MM.1S (cell line): ENCODE data around the gene CAPN8.

Experiments used
- DNase-seq: peaks from one replicate; pipeline ENCODE4 v3.0.0-alpha.2; 2015
- H2AFZ ChIP-seq: fragments of 300-600 bp; sonication (generic); 2 replicates; pipeline ENCODE4 v1.6.0; 2016; ENCODE audit warnings: antibody characterized with exemption, low read length
- H3F3A ChIP-seq: fragments of 300-600 bp; sonication (generic); 2 replicates; pipeline ENCODE4 v1.6.1; 2016; ENCODE audit warnings: mild to moderate bottlenecking, antibody characterized with exemption, low read length, moderate library complexity, mixed read lengths; ENCODE audit not compliant: insufficient read depth
- H3K27ac ChIP-seq: fragments of 300-600 bp; sonication (generic); 2 replicates; pipeline ENCODE4 v1.5.1; 2016; ENCODE audit warnings: mild to moderate bottlenecking, low read length
- H3K27me3 ChIP-seq: fragments of 300-600 bp; sonication (generic); replicated peaks from 2 replicates; pipeline ENCODE4 v1.6.0; 2016; ENCODE audit warnings: low read length; ENCODE audit not compliant: insufficient read depth
- H3K36me3 ChIP-seq: fragments of 300-600 bp; sonication (generic); replicated peaks from 2 replicates; pipeline ENCODE4 v1.6.1; 2016; ENCODE audit warnings: mild to moderate bottlenecking, low read length, mixed read lengths; ENCODE audit not compliant: insufficient read depth
- H3K4me1 ChIP-seq: fragments of 300-600 bp; sonication (generic); 2 replicates; pipeline ENCODE4 v1.6.1; 2016; ENCODE audit warnings: low read length, mixed read lengths
- H3K4me2 ChIP-seq: fragments of 300-600 bp; sonication (generic); 2 replicates; pipeline ENCODE4 v1.6.0; 2016; ENCODE audit warnings: low read depth, low read length
- H3K4me3 ChIP-seq: fragments of 300-600 bp; sonication (generic); 2 replicates; pipeline ENCODE4 v1.5.1; 2016; ENCODE audit warnings: low read length, mixed read lengths
- H3K79me2 ChIP-seq: fragments of 300-600 bp; sonication (generic); 2 replicates; pipeline ENCODE4 v1.6.1; 2016; ENCODE audit warnings: mixed run types, low read length, mixed read lengths
- H3K9ac ChIP-seq: fragments of 300-600 bp; sonication (generic); 2 replicates; pipeline ENCODE4 v1.6.1; 2016; ENCODE audit warnings: low read length, mixed read lengths
- H3K9me2 ChIP-seq: fragments of 300-600 bp; sonication (generic); replicated peaks from 2 replicates; pipeline ENCODE4 v1.6.1; 2016; ENCODE audit warnings: mild to moderate bottlenecking, low read length, mixed read lengths; ENCODE audit not compliant: insufficient read depth
- H3K9me3 ChIP-seq: fragments of 300-600 bp; sonication (generic); replicated peaks from 2 replicates; pipeline ENCODE4 v1.6.1; 2016; ENCODE audit warnings: mild to moderate bottlenecking, low read length, mixed read lengths; ENCODE audit not compliant: insufficient read depth
- H4K20me1 ChIP-seq: fragments of 300-600 bp; sonication (generic); 2 replicates; pipeline ENCODE4 v1.6.1; 2016; ENCODE audit warnings: mild to moderate bottlenecking, low read length, moderate library complexity, mixed read lengths; ENCODE audit not compliant: insufficient read depth
- CTCF ChIP-seq: fragments of 300-600 bp; sonication (generic); IDR thresholded peaks from 2 replicates; pipeline ENCODE4 v1.5.1; 2016; ENCODE audit warnings: antibody characterized with exemption, low read length, mixed read lengths
- EZH2 ChIP-seq: fragments of 300-600 bp; sonication (generic); optimal IDR thresholded peaks from 2 replicates; pipeline ENCODE3; 2017; ENCODE audit warnings: low read depth, mild to moderate bottlenecking, antibody characterized with exemption, low read length, mixed read lengths
- EZH2phosphoT487 ChIP-seq: fragments of 300-600 bp; sonication (generic); IDR thresholded peaks from 2 replicates; pipeline ENCODE4 v1.6.1; 2018; ENCODE audit warnings: antibody characterized with exemption, low read length

CAPN8 gene

DNA sequence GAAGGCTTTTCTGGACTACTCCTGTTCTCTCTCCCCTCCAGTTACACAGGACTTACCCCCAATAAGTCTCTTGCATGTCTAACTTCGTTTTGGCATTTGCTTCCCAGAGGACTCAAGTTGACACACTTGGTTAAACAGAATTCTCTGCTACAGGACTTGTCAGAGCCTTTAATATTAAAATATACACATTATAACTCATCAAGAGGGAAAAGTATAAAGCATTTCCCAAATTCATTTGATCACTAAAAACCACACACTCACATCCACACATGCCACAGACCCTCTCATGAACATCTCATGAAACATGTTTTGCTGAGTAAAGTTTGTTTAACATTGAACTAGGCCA, 38.1 kb upstream of the CAPN8 start:
- Histone ChIP-seq H3K4me2 (no peak overlapping the region), H4K20me1 (no peaks in the 10 kb centered on the region), H3K36me3 (no peaks in the 10 kb centered on the region), H3K9ac (no peak overlapping the region), H3K4me3 (no peak overlapping the region), H2AFZ (no peak overlapping the region), H3K9me2 (no peaks in the 10 kb centered on the region), H3K79me2 (no peaks in the 10 kb centered on the region), H3K9me3 (no peaks in the 10 kb centered on the region), H3K27ac (no peak overlapping the region), H3F3A (no peaks in the 10 kb centered on the region), H3K4me1 (no peaks in the 10 kb centered on the region), H3K27me3 (no peaks in the 10 kb centered on the region)
- TF ChIP-seq CTCF: no peak
- TF ChIP-seq EZH2phosphoT487: no peak
- no peak for TF ChIP-seq EZH2
- no peak for DNase-seq

DNA sequence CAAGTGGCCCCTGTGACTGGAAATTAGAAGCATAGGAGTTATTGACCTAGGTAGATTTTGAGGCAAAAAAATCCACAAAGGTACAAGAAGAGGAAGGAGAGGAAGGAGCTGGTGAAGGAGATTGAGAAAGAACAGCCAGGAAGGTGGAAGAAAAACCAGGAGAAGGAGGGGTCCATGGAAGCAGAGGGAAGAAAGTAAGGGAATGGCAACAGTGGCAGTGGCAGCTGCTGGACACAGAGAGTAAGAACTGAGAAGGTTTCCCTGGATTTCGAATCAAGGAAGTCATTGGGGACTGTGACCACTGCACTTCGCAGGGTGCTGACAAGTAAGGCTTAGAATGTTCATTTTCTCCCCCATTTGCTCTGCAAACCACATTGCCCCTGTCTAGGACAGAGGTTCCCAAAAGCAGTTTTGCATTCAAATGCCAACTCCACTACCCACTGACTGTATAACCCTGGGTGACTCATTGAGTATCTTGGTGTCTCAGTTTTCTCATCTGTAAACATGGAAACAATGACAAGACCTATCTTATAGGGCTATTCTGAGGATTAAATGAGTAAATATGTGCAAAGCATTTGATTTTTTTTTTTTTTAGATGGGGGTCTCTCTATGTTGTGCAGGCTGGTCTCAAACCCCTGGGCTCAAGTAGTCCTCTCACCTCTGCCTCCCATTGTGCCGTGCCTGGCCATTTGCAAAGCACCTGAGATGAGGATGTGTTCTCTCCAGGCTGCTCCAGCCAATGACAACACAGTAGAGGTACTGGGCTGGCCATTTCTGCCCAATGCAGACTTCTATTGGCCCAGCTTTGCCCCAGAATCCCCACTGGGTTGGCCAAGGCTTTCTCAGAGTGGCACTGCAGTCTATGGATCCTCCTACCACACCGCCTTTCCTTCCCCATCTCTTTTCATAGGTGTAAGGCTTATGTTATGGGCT, 37.5 kb upstream of the CAPN8 start:
- Histone ChIP-seq H3F3A (no peaks in the 10 kb centered on the region), H3K4me3 (no peak overlapping the region)

DNA sequence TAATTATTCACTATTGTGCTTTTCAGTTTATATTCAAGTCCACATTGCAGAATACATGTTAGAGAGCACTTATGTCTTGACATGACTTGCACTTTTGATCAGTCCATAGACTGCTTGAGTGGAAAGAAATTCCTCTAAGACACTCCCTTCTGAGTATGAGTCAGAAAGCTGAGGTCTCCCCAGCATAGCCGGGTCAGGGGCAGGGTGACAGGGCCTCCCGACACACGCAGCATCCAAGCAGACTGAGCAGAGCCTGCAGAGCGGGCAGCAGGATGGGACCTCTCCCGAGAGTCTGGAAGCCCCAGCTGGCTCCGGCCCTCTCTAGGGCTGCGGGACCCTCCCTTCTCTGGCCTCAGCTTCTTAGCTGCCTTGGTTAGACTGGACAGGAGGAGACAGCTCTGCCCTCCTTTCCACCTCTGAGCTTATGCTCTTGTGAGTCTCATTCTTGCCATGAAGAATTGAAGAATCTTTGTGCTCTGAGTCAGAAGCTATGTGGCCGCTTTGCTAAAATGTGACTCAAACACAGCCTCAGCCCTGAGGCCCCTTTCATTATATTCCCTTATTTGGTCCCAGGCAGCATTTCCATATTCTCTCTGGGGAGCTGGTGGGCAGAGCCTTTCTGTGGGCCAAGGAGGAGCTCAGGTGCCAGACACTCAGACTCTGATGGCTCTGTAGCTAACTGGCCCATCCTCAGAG, 35.6 kb upstream of the CAPN8 start:
- Histone ChIP-seq H3K9me2 (no peaks in the 10 kb centered on the region), H3K79me2 (no peaks in the 10 kb centered on the region), H3K4me1 (no peaks in the 10 kb centered on the region), H3K9ac (no peak overlapping the region), H3K27me3 (no peaks in the 10 kb centered on the region), H2AFZ (no peak overlapping the region), H3K4me3 (no peak overlapping the region), H3F3A (no peaks in the 10 kb centered on the region), H3K9me3 (no peaks in the 10 kb centered on the region), H3K27ac (no peak overlapping the region), H3K4me2 (no peak overlapping the region), H4K20me1 (no peaks in the 10 kb centered on the region), H3K36me3 (no peaks in the 10 kb centered on the region)
- TF ChIP-seq EZH2: no peak
- no peak for TF ChIP-seq CTCF
- no peak for TF ChIP-seq EZH2phosphoT487
- no peak for DNase-seq

More for the DNA sequence above, 37.5 kb upstream of the CAPN8 start:
- Histone ChIP-seq H4K20me1 (no peaks in the 10 kb centered on the region), H3K9ac (no peak overlapping the region), H3K36me3 (no peaks in the 10 kb centered on the region), H3K9me2 (no peaks in the 10 kb centered on the region), H3K9me3 (no peaks in the 10 kb centered on the region), H3K27me3 (no peaks in the 10 kb centered on the region), H2AFZ (no peak overlapping the region), H3K4me1 (no peaks in the 10 kb centered on the region), H3K79me2 (no peaks in the 10 kb centered on the region), H3K27ac (no peak overlapping the region), H3K4me2 (no peak overlapping the region)
- no peak for DNase-seq
- TF ChIP-seq EZH2phosphoT487 (no peak), CTCF (no peak), EZH2 (no peak)
